ENCODE measurements around the gene IL12RB2.

IL12RB2 gene

GRCh38 chr1:67307251-67308060 lies at the start of gene IL12RB2:
IL12RB2 (plus strand) TSS chr1:67307873; CDS start chr1:67320369, 12,496 bp downstream.
- ChIA-PET POLR2A (no interaction called here), CTCF (no interaction called here)
- TF ChIP-seq CTCF (IDR thresholded peaks at IDR 0.05; ENCODE audit: insufficient read depth, low read length, missing control alignments) = no peak
- H3K4me3 ChIP-seq (ENCODE audit: low read depth, low read length) = no peak within 1 kb of the TSS
- no peak for DNase-seq (ENCODE audit: low read depth, low spot score)

GRCh38 chr1:67261680-67262079 lies 46.0 kb upstream of the IL12RB2 start:
- ChIA-PET CTCF (interaction anchor here (1.0 kb wide), 2 partner anchors 49 to 228 kb away, joined by 3 read pairs; no protein-coding TSS in a partner anchor), POLR2A (no interaction called here)
- H3K4me3 ChIP-seq (ENCODE audit: low read depth, low read length) = no peak overlapping the region

GRCh38 chr1:67262735-67263134 lies 44.9 kb upstream of the IL12RB2 start:
- H3K4me3 ChIP-seq (ENCODE audit: low read depth, low read length) = no peak overlapping the region
- TF ChIP-seq CTCF (IDR thresholded peaks at IDR 0.05; ENCODE audit: insufficient read depth, low read length, missing control alignments) = no peak
- POLR2A ChIA-PET = no interaction called here
- DNase-seq (ENCODE audit: low read depth, low spot score) = no peak
- CTCF ChIA-PET = interaction anchor here (1.0 kb wide), 1 partner anchor 50 kb away, joined by 3 read pairs; no protein-coding TSS in a partner anchor

More at GRCh38 chr1:67261680-67262079, 46.0 kb upstream of the IL12RB2 start:
- DNase-seq (ENCODE audit: low read depth, low spot score) = no peak
- TF ChIP-seq CTCF (IDR thresholded peaks at IDR 0.05; ENCODE audit: insufficient read depth, low read length, missing control alignments) = peak; percentile 1

- H3K4me3 ChIP-seq (ENCODE audit: low read depth, low read length) = no peak overlapping the region
- no peak for TF ChIP-seq CTCF (IDR thresholded peaks at IDR 0.05; ENCODE audit: insufficient read depth, low read length, missing control alignments)
- ChIA-PET POLR2A (no interaction called here), CTCF (no interaction called here)
- no peak for DNase-seq (ENCODE audit: low read depth, low spot score)
These were observed 43.5 kb upstream of the IL12RB2 start for GRCh38 chr1:67264152-67264551.

GRCh38 chr1:67264899-67265298 lies 42.8 kb upstream of the IL12RB2 start:
- H3K4me3 ChIP-seq (ENCODE audit: low read depth, low read length) = no peak overlapping the region
- ChIA-PET CTCF (no interaction called here), POLR2A (no interaction called here)
- no peak for TF ChIP-seq CTCF (IDR thresholded peaks at IDR 0.05; ENCODE audit: insufficient read depth, low read length, missing control alignments)
- no peak for DNase-seq (ENCODE audit: low read depth, low spot score)

GRCh38 chr1:67269061-67269460 lies 38.6 kb upstream of the IL12RB2 start:
- ChIA-PET POLR2A (no interaction called here), CTCF (no interaction called here)
- no peak for DNase-seq (ENCODE audit: low read depth, low spot score)
- H3K4me3 ChIP-seq (ENCODE audit: low read depth, low read length) = no peak overlapping the region
- TF ChIP-seq CTCF (IDR thresholded peaks at IDR 0.05; ENCODE audit: insufficient read depth, low read length, missing control alignments) = no peak

Data from AG04449 (cell line).